LNCaP clone FGC (cell line): Measurements from ENCODE around the gene EFNA4.

ENCODE experiments used
- DNase-seq: peaks from one replicate; pipeline ENCODE4 v3.0.0-alpha.2; 2011; ENCODE audit warnings: low read depth
- H3K4me3 ChIP-seq: 2 replicates; pipeline ENCODE4 v1.5.1; 2011; ENCODE audit warnings: mild to moderate bottlenecking, low read depth, low read length, control low read depth
- CTCF ChIP-seq: IDR thresholded peaks from 2 replicates; pipeline ENCODE4 v1.5.1; 2012; ENCODE audit warnings: mild to moderate bottlenecking; ENCODE audit not compliant: control insufficient read depth, insufficient read depth; ENCODE audit errors: extremely low read depth

The EFNA4 gene

GRCh38 chr1:155062151-155062686 is 1.3 kb upstream of the EFNA4 start:
- H3K4me3 ChIP-seq = no peak overlapping the region
- no peak for DNase-seq
- peak; percentile 3; the same call in 1 of the 2 replicates for TF ChIP-seq CTCF

GRCh38 chr1:155062702-155063411 is 683 bp upstream of the EFNA4 start:
- TF ChIP-seq CTCF = no peak
- H3K4me3 ChIP-seq = peak overlapping the region; percentile 74
- DNase-seq = no peak

GRCh38 chr1:155064111-155064831 is 731 bp downstream of the EFNA4 start:
- no peak for TF ChIP-seq CTCF
- peak overlapping the region; percentile 74 for H3K4me3 ChIP-seq
- DNase-seq = peak; percentile 83

GRCh38 chr1:155064832-155065429 is 1.4 kb downstream of the EFNA4 start:
- TF ChIP-seq CTCF = no peak
- DNase-seq = no peak
- peak overlapping the region; percentile 74 for H3K4me3 ChIP-seq

- DNase-seq = no peak
- H3K4me3 ChIP-seq = no peak overlapping the region
- TF ChIP-seq CTCF = no peak
Observed at GRCh38 chr1:155066777-155067176, 3.2 kb downstream of the EFNA4 start.

- no peak for TF ChIP-seq CTCF
- H3K4me3 ChIP-seq = no peak overlapping the region
- no peak for DNase-seq
Observed at GRCh38 chr1:155068599-155068998, 5.1 kb downstream of the EFNA4 start.
